Hematopoietic multipotent progenitor cell treated with erythropoietin and hydrocortisone succinate and interleukin-3 and kit ligand, for 6 days (in vitro differentiated cells): ENCODE results near the gene KCTD8.

Experiments used
- DNase-seq: peaks from one replicate; pipeline ENCODE4 v3.0.0-alpha.2; 2015

Gene KCTD8

GRCh38 chr4:44160776-44161367 lies 287.7 kb downstream of the KCTD8 start:
- no peak for DNase-seq

GRCh38 chr4:44159991-44160390 lies 288.6 kb downstream of the KCTD8 start:
- DNase-seq, result no peak

- no peak for DNase-seq
These were observed 290.9 kb downstream of the KCTD8 start for GRCh38 chr4:44157611-44158277.

GRCh38 chr4:44150091-44150576 lies 298.5 kb downstream of the KCTD8 start:
- DNase-seq, result no peak

DNA sequence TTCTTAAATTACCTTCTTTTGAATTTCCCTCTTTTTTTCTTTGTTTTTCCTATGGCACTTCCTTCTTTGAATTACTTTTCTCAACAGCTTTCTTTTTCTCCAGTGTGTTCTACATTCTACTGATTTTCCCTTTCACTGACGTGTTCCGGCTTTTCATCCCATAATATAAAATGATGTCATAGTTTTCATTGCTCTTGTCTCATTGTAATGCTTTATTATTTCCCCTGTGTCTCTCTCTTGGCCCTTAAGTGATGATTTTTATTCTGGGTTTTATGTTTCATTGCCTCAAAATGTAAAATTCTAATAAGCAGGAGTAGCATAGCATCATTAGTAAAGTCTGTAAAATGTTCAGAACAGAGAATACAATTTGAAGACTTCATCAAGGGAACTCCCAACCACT lies 299.3 kb downstream of the KCTD8 start:
- DNase-seq, result no peak

- DNase-seq, result no peak
These were observed 301.0 kb downstream of the KCTD8 start for GRCh38 chr4:44147571-44148075.

DNA sequence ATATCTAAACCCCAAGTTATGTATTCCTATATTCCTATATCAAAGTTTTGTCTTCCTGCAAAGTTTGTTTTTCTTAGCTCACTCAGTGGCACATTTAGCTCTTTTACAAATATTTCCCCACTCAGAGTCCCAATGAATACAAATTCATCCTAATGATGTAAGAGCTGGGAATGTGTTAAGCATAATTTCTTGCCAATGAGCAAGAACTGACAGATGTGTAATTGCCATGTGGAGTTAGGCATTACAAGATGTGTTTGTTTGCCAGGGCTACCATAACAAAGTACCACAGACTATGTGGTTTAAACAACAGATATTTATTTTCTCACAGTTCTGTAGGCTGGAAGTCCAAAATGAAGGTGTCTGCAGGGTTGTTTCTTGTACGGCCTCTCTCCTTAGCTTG lies 302.1 kb downstream of the KCTD8 start:
- no peak for DNase-seq

- no peak for DNase-seq
These were observed 302.7 kb downstream of the KCTD8 start for GRCh38 chr4:44145868-44146267.

- DNase-seq, result no peak
These were observed 316.1 kb downstream of the KCTD8 start for GRCh38 chr4:44132526-44132925.
